ENCODE data around the gene DTNA.

- TF ChIP-seq EZH2 (IDR thresholded peaks at IDR 0.05; ENCODE audit: low read depth, low read length, severe bottlenecking) (no peak), POLR2A (IDR thresholded peaks at IDR 0.05; ENCODE audit: control extremely low read depth in 1 of 2, low read depth in 2 of 2, low read length in 2 of 2) (no peak), SIX5 (IDR thresholded peaks at IDR 0.05; ENCODE audit: low read depth, low read length) (no peak), POU5F1 (IDR thresholded peaks at IDR 0.05; ENCODE audit: low read depth, low read length) (no peak), CTCF (IDR thresholded peaks at IDR 0.05; ENCODE audit: control extremely low read depth in 1 of 3, insufficient read depth in 1 of 3, low read depth in 1 of 3, low read length in 3 of 3) (no peak), EP300 (IDR thresholded peaks at IDR 0.05; ENCODE audit: borderline replicate concordance in 1 of 2, low read depth in 2 of 2, low read length in 2 of 2) (no peak)
Measured at GRCh38 chr18:34820360-34821065, 110.4 kb downstream of the DTNA start.
